IMR-90 (cell line): Measurements from ENCODE around the gene NACC1. TPM values are rescaled to one million over a fixed set of nuclear protein-coding genes. Genes with fewer than 3 reads are reported as not detected.

Experiments
- ATAC-seq: fragments of 200-7000 bp; cut with Tn5 transposase; 2 replicates; pipeline ENCODE4 v1.9.1; 2020; ENCODE audit warnings: low read depth, mild to moderate bottlenecking, moderate library complexity
- BruUV-seq: library from RNA; stranded (reverse); fragments of 400-500 nt; replicated peaks from 2 replicates; lab custom pipeline; 2021; lab: Mats Ljungman, UMichigan
- CTCF ChIA-PET: fragments of 300-600 bp; formaldehyde crosslinking; extraction: SDS; loops from one replicate; lab custom pipeline; 2021; ENCODE audit warnings: antibody characterized with exemption; lab: Yijun Ruan, JAX
- POLR2A ChIA-PET: fragments of 300-600 bp; sonication (Branson Sonifier 250); formaldehyde crosslinking; loops from one replicate; lab custom pipeline; 2022; ENCODE audit warnings: antibody characterized with exemption; ENCODE audit not compliant: unreplicated experiment; lab: Charles Lee
- DNase-seq: peaks from one replicate; pipeline ENCODE4 v3.0.0; 2013
- H2AFZ ChIP-seq: replicated peaks from 2 replicates; pipeline ENCODE3; 2013; ENCODE audit warnings: low read length, mild to moderate bottlenecking; ENCODE audit not compliant: poor library complexity
- H2AK5ac ChIP-seq: 2 replicates; pipeline ENCODE4 v1.6.1; 2013; ENCODE audit warnings: low read depth, low read length, inconsistent platforms
- H2AK9ac ChIP-seq: replicated peaks from 2 replicates; pipeline ENCODE3; 2013; ENCODE audit warnings: mild to moderate bottlenecking, low read depth, low read length, moderate library complexity; ENCODE audit not compliant: poor library complexity
- H2BK120ac ChIP-seq: 2 replicates; pipeline ENCODE4 v1.6.1; 2013; ENCODE audit warnings: low read depth, low read length, inconsistent platforms
- H2BK15ac ChIP-seq: 3 replicates; pipeline ENCODE4 v1.6.1; 2013; ENCODE audit warnings: low read depth, low read length, inconsistent platforms
- H2BK20ac ChIP-seq: 2 replicates; pipeline ENCODE4 v1.6.1; 2013; ENCODE audit warnings: low read depth, mild to moderate bottlenecking, inconsistent platforms, low read length, moderate library complexity
- H2BK5ac ChIP-seq: 2 replicates; pipeline ENCODE4 v1.6.1; 2013; ENCODE audit warnings: mild to moderate bottlenecking, low read depth, low read length, inconsistent platforms; ENCODE audit not compliant: poor library complexity, severe bottlenecking
- H3K14ac ChIP-seq: replicated peaks from 2 replicates; pipeline ENCODE4 v1.6.1; 2013; ENCODE audit warnings: low read depth, low read length, inconsistent platforms
- H3K18ac ChIP-seq: 2 replicates; pipeline ENCODE4 v1.6.1; 2013; ENCODE audit warnings: low read depth, low read length, control low read depth
- H3K23ac ChIP-seq: 2 replicates; pipeline ENCODE4 v1.6.1; 2013; ENCODE audit warnings: low read depth, low read length, inconsistent platforms
- H3K27ac ChIP-seq: 2 replicates; pipeline ENCODE4 v1.5.1; 2013; ENCODE audit warnings: mild to moderate bottlenecking, control low read depth, low read length; ENCODE audit not compliant: insufficient read depth
- H3K27me3 ChIP-seq: 2 replicates; pipeline ENCODE4 v1.6.1; 2013; ENCODE audit warnings: low read length; ENCODE audit not compliant: control insufficient read depth, insufficient read depth
- H3K36me3 ChIP-seq: 2 replicates; pipeline ENCODE4 v1.6.1; 2013; ENCODE audit warnings: low read length, mixed read lengths; ENCODE audit not compliant: control insufficient read depth, insufficient read depth
- H3K4ac ChIP-seq: 2 replicates; pipeline ENCODE4 v1.6.1; 2013; ENCODE audit warnings: low read depth, low read length, inconsistent platforms
- H3K4me1 ChIP-seq: 2 replicates; pipeline ENCODE4 v1.6.1; 2013; ENCODE audit warnings: low read length, mixed read lengths; ENCODE audit not compliant: control insufficient read depth, insufficient read depth
- H3K4me2 ChIP-seq: 2 replicates; pipeline ENCODE4 v1.6.1; 2013; ENCODE audit warnings: low read depth, mild to moderate bottlenecking, control low read depth, low read length, moderate library complexity
- H3K4me3 ChIP-seq: 2 replicates; pipeline ENCODE4 v1.5.1; 2013; ENCODE audit warnings: low read depth, mild to moderate bottlenecking, control low read depth, low read length, moderate library complexity; ENCODE audit not compliant: insufficient read depth
- H3K56ac ChIP-seq: 2 replicates; pipeline ENCODE4 v1.6.1; 2013; ENCODE audit warnings: low read length, inconsistent platforms; ENCODE audit not compliant: insufficient read depth; ENCODE audit errors: extremely low read depth
- H3K79me1 ChIP-seq, 2 experiments: 2 replicates each; pipeline ENCODE4 v1.6.1; 2013; ENCODE audit warnings: low read length in 2 of 2, inconsistent platforms in 1 of 2, low read depth in 1 of 2
- H3K9ac ChIP-seq: 2 replicates; pipeline ENCODE4 v1.6.1; 2013; ENCODE audit warnings: low read depth, low read length, control low read depth
- H3K9me1 ChIP-seq: 2 replicates; pipeline ENCODE4 v1.6.1; 2013; ENCODE audit warnings: low read length, inconsistent platforms; ENCODE audit not compliant: insufficient read depth
- H3K9me3 ChIP-seq: 2 replicates; pipeline ENCODE4 v1.6.1; 2013; ENCODE audit warnings: low read length; ENCODE audit not compliant: control insufficient read depth, insufficient read depth
- H4K20me1 ChIP-seq: 2 replicates; pipeline ENCODE4 v1.6.1; 2013; ENCODE audit warnings: low read length, inconsistent platforms; ENCODE audit not compliant: insufficient read depth
- H4K5ac ChIP-seq: 2 replicates; pipeline ENCODE4 v1.6.1; 2013; ENCODE audit warnings: mild to moderate bottlenecking, low read depth, low read length, control low read depth
- H4K8ac ChIP-seq, 2 experiments: 2 replicates each; pipeline ENCODE4 v1.6.1; 2013; ENCODE audit warnings: low read depth in 2 of 2, low read length in 2 of 2, control low read depth in 1 of 2, inconsistent platforms in 1 of 2
- H4K91ac ChIP-seq: 2 replicates; pipeline ENCODE4 v1.6.1; 2013; ENCODE audit warnings: low read depth, low read length, inconsistent platforms; ENCODE audit not compliant: insufficient read depth
- MAFK ChIP-seq: IDR thresholded peaks from 2 replicates; pipeline ENCODE4 v1.6.1; 2012; ENCODE audit warnings: low read depth, low read length, improper control_type of control experiment
- POLR2A ChIP-seq: IDR thresholded peaks from 2 replicates; pipeline ENCODE4 v1.6.1; 2012; ENCODE audit warnings: mild to moderate bottlenecking, low read depth, low read length
- WGBS, 2 experiments: methylation state at CpG; one replicate each; pipeline versions ENCODE4 v1.1.5 to v1.1.7; 2013; ENCODE audit warnings: missing lambda C conversion rate in 2 of 2; ENCODE audit not compliant: insufficient read length in 1 of 2; ENCODE audit errors: extremely low coverage in 2 of 2; 5-methylcytosine and 5-hydroxymethylcytosine counted together
- dilution Hi-C: fragments of 300-500 bp; cut with HindIII; formaldehyde crosslinking; loops from one replicate; pipeline ENCODE4 v1.14.3; 2018; ENCODE audit warnings: low sequenced_read_pairs; ENCODE audit not compliant: unreplicated experiment
- in situ Hi-C: fragments of 300-500 bp; cut with MboI; formaldehyde crosslinking; loops from 3 replicates; pipeline ENCODE4 v1.14.3; 2019; ENCODE audit warnings: low sequenced_read_pairs, inconsistent platforms, mixed read lengths
- intact Hi-C: fragments of 100-400 bp; cut with micrococcal nuclease; formaldehyde crosslinking; loops from 2 replicates; pipeline ENCODE4 v1.10.0; 2022
- polyA plus RNA-seq, 3 experiments: library from polyadenylated mRNA; depleted of rRNA; stranded (reverse); fragments of >200 nt; gene quantifications; 2 replicates each; pipeline ENCODE4 v1.2.3, GENCODE V29; 2012; ENCODE audit warnings: low replicate concordance in 1 of 3
- total RNA-seq: library from RNA; depleted of rRNA; stranded (reverse); fragments of >200 nt; gene quantifications from 2 replicates; pipeline ENCODE4 v1.2.3, GENCODE V29; 2012

NACC1 gene
- total and polyA plus RNA-seq, 2 of the 4 experiments (the other 2 are of a cell fraction): 42.5 to 181 TPM

DNA sequence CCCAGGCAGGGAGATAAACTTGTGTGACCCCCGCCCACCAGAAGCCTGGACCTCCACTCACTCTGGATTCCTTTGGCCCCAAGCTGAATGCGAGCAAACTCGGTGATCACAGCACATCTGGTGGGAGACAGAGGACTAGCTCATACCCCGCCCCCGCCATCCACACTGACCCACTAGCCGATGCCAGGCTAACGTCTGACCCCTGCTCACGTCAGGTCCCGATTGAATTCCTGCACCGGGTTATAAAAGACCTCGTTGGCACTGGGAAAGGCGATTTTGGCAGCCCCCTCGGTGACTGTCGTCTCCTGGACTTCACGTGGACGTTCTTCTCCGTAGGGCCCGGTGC is 2.2 kb upstream of the NACC1 start:
- Histone ChIP-seq H3K27ac (peak overlapping the region; percentile 77), H2BK120ac (no peak overlapping the region), H3K9ac (peak overlapping the region; percentile 79), H2BK20ac (no peak overlapping the region), H4K91ac (peak overlapping the region; percentile 7; the same call in 1 of the 2 replicates), H3K9me1 (peaks cover 18% of the 10 kb centered on the region), H3K4me1 (peaks cover 20% of the 10 kb centered on the region), H2AK9ac (peak overlapping the region; percentile 93), H3K27me3 (no peaks in the 10 kb centered on the region), H3K36me3 (peaks cover 8% of the 10 kb centered on the region), H2BK5ac (no peak overlapping the region), H3K14ac (peak overlapping the region; percentile 42; the same call in 1 of the 2 replicates), H3K9me3 (no peaks in the 10 kb centered on the region), H4K20me1 (peaks cover 21% of the 10 kb centered on the region), H4K8ac (peak overlapping the region; percentile 30 to 97; a peak in 3 of 4 replicates), H3K18ac (no peak overlapping the region), H3K23ac (no peak overlapping the region), H2AFZ (peak overlapping the region; percentile 91), H3K56ac (no peak overlapping the region; the same call in 1 of the 2 replicates), H4K5ac (peak overlapping the region; percentile 52; the same call in 1 of the 2 replicates), H2AK5ac (peak overlapping the region; percentile 51; the same call in 1 of the 2 replicates), H3K4me2 (peak overlapping the region; percentile 77), H3K4me3 (peak overlapping the region; percentile 69), H3K4ac (peak overlapping the region; percentile 88), H2BK15ac (no peak overlapping the region), H3K79me1 (peaks cover 0 to 56% of the 10 kb centered on the region in 2 experiments; a peak in 3 of 4 replicates)
- dilution Hi-C loops: no loop called here
- ChIA-PET POLR2A (no interaction called here), CTCF (no interaction called here)
- no TSS peak for BruUV-seq
- ATAC-seq (no peak), DNase-seq (no peak)
- 0% methylated on average over 11 of the region's 18 CpGs; no CpG with 5 or more reads in 1 of the 2 experiments for WGBS, 2 experiments
- intact Hi-C loops: loop anchor here (5.0 kb wide), 1 partner anchor 146 kb away; no protein-coding TSS in a partner anchor
- TF ChIP-seq MAFK (no peak), POLR2A (peak; percentile 54)
- in situ Hi-C loops: no loop called here
